Gastrocnemius medialis (tissue), 4 donors: Measurements from ENCODE around the gene UNC5B.

ENCODE experiments used
- POLR2A ChIP-seq, 2 donors: fragments of 450-650 bp; IDR thresholded peaks; one replicate each; pipeline ENCODE4 v1.6.1; 2017; ENCODE audit warnings: antibody characterized with exemption in 2 of 2, mild to moderate bottlenecking in 2 of 2, moderate library complexity in 2 of 2
- TF ChIP-seq, protein P1 (sequence below), 5 experiments: fragments of 450-650 bp in 3 of 5; fragments of 200-600 bp in 2 of 5; sonication (generic) in 2 of 5; IDR thresholded peaks in 4 of 5; conservative IDR thresholded peaks in 1 of 5; 1 replicate in 4 of 5; 2 replicates in 1 of 5; pipeline ENCODE4 v1.5.1; 2016 to 2019; ENCODE audit warnings: antibody characterized with exemption in 5 of 5, mild to moderate bottlenecking in 3 of 5, moderate library complexity in 3 of 5

DNA sequence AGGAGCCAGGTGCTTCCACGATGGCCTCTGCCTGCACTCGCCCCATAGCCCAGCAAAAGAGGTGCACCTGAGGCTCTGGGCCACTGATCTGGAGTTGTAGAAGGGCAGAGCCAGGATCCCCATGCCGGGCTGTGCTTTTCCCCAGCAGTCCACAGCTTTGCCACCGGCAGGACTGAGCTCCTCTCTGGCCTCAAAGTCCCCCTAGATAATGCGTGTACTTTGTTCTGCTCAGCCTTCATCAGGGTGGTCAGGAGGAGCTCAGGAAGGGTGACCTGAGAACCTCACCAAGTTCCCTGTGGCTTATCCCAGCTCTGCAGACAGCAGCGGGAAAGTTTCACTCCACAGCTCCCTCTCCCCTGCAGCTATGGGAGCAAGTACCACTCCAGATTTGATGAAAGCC is 27.9 kb upstream of the UNC5B start:
- TF ChIP-seq, protein P1, sequence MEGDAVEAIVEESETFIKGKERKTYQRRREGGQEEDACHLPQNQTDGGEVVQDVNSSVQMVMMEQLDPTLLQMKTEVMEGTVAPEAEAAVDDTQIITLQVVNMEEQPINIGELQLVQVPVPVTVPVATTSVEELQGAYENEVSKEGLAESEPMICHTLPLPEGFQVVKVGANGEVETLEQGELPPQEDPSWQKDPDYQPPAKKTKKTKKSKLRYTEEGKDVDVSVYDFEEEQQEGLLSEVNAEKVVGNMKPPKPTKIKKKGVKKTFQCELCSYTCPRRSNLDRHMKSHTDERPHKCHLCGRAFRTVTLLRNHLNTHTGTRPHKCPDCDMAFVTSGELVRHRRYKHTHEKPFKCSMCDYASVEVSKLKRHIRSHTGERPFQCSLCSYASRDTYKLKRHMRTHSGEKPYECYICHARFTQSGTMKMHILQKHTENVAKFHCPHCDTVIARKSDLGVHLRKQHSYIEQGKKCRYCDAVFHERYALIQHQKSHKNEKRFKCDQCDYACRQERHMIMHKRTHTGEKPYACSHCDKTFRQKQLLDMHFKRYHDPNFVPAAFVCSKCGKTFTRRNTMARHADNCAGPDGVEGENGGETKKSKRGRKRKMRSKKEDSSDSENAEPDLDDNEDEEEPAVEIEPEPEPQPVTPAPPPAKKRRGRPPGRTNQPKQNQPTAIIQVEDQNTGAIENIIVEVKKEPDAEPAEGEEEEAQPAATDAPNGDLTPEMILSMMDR (IDR thresholded peaks at IDR 0.05 in 4 of 5, conservative IDR thresholded peaks at IDR 0.05 in 1 of 5) = no peak
- no peak for TF ChIP-seq POLR2A (IDR thresholded peaks at IDR 0.05)
